ENCODE data around the gene TTK.
A peak's percentile ranks its signal among the peaks of the same experiment; 100 is the strongest.

Gene TTK

DNA sequence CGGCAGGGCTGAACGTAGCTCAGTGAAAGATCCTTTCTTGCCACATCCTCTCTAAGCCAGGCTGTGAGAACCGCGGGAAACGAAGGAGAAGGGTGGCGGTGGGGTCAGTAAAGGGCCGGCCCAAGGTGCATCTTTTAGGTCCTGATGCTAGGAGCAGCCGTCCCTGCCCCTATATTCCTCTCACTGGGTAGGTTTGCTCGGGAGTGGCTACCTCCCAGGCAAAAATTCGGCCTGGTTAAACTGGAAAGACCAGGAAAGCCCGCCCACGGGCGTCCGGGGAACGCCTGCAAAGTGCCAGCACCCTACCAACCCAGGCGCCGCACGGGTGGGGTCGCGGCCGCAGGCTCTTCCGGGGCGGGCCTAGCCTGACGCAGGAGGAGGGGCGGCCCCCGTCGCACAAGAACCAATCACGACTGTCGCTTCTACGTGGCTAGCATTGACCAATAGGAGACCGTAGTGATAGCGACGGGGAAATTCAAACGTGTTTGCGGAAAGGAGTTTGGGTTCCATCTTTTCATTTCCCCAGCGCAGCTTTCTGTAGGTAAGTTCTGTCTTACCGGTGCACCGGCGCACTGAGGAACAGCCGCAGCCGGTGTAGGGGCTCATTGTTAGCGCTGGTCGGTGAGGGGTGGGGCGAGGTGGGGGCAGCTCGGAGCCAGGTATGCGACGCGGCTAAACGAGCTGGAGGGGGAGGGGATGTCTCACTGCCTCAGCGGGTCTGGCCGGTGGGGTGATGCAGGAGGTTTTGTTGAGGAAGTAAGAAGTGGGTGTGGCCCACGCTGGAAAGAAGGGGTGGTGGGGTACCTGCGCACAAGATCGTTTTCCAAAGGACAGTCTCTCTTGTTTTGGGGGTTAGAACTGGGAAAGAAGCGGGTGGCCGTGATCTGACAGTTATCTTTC, at the start of gene TTK:
Gene TTK, plus strand, starts transcription at position 477 of the 900 bp plus-strand sequence. CDS start 1,195 bp downstream, outside the sequence.
- ChIA-PET CTCF (interaction anchor here (0.9 to 1.3 kb wide), 6 partner anchors 11 to 135 kb away, joined by 3 to 4 read pairs (median 3); no protein-coding TSS in a partner anchor), POLR2A (no interaction called here)
- TF ChIP-seq, protein P1, sequence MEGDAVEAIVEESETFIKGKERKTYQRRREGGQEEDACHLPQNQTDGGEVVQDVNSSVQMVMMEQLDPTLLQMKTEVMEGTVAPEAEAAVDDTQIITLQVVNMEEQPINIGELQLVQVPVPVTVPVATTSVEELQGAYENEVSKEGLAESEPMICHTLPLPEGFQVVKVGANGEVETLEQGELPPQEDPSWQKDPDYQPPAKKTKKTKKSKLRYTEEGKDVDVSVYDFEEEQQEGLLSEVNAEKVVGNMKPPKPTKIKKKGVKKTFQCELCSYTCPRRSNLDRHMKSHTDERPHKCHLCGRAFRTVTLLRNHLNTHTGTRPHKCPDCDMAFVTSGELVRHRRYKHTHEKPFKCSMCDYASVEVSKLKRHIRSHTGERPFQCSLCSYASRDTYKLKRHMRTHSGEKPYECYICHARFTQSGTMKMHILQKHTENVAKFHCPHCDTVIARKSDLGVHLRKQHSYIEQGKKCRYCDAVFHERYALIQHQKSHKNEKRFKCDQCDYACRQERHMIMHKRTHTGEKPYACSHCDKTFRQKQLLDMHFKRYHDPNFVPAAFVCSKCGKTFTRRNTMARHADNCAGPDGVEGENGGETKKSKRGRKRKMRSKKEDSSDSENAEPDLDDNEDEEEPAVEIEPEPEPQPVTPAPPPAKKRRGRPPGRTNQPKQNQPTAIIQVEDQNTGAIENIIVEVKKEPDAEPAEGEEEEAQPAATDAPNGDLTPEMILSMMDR (IDR thresholded peaks at IDR 0.05; ENCODE audit: control extremely low read depth, extremely low read depth, low read depth, missing control alignments), result no peak
- DNase-seq (ENCODE audit: extremely low spot score), result peak; percentile 95

GRCh38 chr6:79954849-79955248, 49.6 kb upstream of the TTK start:
- CTCF ChIA-PET, result interaction anchor here (0.9 to 1.9 kb wide), 4 partner anchors 11 to 140 kb away, joined by 3 to 4 read pairs (median 3); no protein-coding TSS in a partner anchor
- TF ChIP-seq, protein P1 (IDR thresholded peaks at IDR 0.05; ENCODE audit: control extremely low read depth, extremely low read depth, low read depth, missing control alignments), result no peak
- no peak for DNase-seq (ENCODE audit: extremely low spot score)
- POLR2A ChIA-PET, result interaction anchor here (0.5 kb wide), 1 partner anchor 561 kb away, joined by 3 read pairs; no protein-coding TSS in a partner anchor

- no peak for DNase-seq (ENCODE audit: extremely low spot score)
- TF ChIP-seq, protein P1 (IDR thresholded peaks at IDR 0.05; ENCODE audit: control extremely low read depth, extremely low read depth, low read depth, missing control alignments), result no peak
- CTCF ChIA-PET, result interaction anchor here (1.3 to 3.2 kb wide), 3 partner anchors 13 to 20 kb away, joined by 3 to 13 read pairs (median 4); no protein-coding TSS in a partner anchor
- POLR2A ChIA-PET, result no interaction called here
Observed at GRCh38 chr6:79964607-79965081, 39.8 kb upstream of the TTK start.

DNA sequence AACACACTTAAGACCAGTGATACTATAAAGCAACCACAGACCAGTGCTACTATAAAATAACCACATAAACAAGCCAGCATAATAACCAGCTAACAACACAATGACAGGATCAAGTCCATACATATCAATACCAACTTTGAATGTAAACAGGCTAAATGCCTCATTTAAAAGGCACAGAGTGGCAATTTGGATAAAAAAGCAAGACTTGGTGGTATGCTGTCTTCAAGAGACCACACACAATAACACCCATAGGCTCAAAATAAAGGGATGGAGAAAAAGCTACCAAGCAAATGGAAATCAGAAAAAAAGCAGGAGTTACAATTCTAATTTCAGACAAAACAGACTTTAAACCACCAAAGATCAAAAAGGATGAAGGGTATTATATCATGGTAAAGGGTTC, 37.3 kb upstream of the TTK start:
- ChIA-PET POLR2A (no interaction called here), CTCF (interaction anchor here (1.0 to 3.2 kb wide), 3 partner anchors 18 to 174 kb away, joined by 3 to 13 read pairs (median 3); no protein-coding TSS in a partner anchor)
- no peak for DNase-seq (ENCODE audit: extremely low spot score)
- TF ChIP-seq, protein P1 (IDR thresholded peaks at IDR 0.05; ENCODE audit: control extremely low read depth, extremely low read depth, low read depth, missing control alignments), result no peak

DNA sequence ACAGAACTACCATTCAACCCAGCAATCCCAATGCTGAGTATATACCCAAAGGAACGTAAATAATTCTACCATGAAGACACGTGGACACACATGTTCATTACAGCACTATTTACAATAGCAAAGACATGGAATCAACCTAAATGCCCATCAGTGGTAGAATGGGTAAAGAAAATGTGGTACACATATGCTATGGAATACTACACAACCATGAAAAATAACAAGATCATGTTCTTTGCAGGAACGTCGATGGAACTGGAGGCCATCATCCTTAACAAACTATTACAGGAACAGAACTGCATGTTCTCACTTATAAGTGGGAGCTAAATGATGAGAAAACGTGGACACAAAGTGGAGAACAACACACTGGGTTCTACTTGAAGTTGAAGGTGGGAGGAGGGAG, 34.7 kb upstream of the TTK start:
- DNase-seq (ENCODE audit: extremely low spot score), result no peak
- TF ChIP-seq, protein P1 (IDR thresholded peaks at IDR 0.05; ENCODE audit: control extremely low read depth, extremely low read depth, low read depth, missing control alignments), result no peak
- POLR2A ChIA-PET, result no interaction called here
- CTCF ChIA-PET, result interaction anchor here (1.0 kb wide), 1 partner anchor 117 kb away, joined by 3 read pairs; no protein-coding TSS in a partner anchor

- POLR2A ChIA-PET, result no interaction called here
- DNase-seq (ENCODE audit: extremely low spot score), result no peak
- CTCF ChIA-PET, result no interaction called here
- TF ChIP-seq, protein P1 (IDR thresholded peaks at IDR 0.05; ENCODE audit: control extremely low read depth, extremely low read depth, low read depth, missing control alignments), result no peak
Observed at GRCh38 chr6:79971193-79971592, 33.3 kb upstream of the TTK start.

Data from GM10248 (cell line).